Astrocyte (in vitro differentiated cells and primary cell): ENCODE measurements around the gene SIAE.

Source experiments
- CTCF ChIP-seq: IDR thresholded peaks from 2 replicates; pipeline ENCODE4 v1.5.1; 2011; ENCODE audit warnings: low read depth, mild to moderate bottlenecking, inconsistent platforms, low read length, moderate library complexity; ENCODE audit not compliant: insufficient read depth
- EZH2 ChIP-seq: IDR thresholded peaks from 2 replicates; pipeline ENCODE4 v1.6.1; 2012; ENCODE audit warnings: mild to moderate bottlenecking, low read length, inconsistent platforms; ENCODE audit not compliant: insufficient read depth

GRCh38 chr11:124612567-124613246, 60.8 kb downstream of the SIAE start:
- TF ChIP-seq CTCF (no peak), EZH2 (no peak)
